Activated CD8-positive, alpha-beta memory T cell treated with anti-CD3 and anti-CD28 coated beads, Interleukin-2, amount 50 U/mL, for 24 hours (primary cell): ENCODE results near the gene ISG20.

Experiments
- DNase-seq: peaks from one replicate; pipeline ENCODE4 v3.0.0-alpha.2; 2020; ENCODE audit errors: extremely low read depth

ISG20 gene

GRCh38 chr15:88688394-88688933 lies 49.6 kb downstream of the ISG20 start:
- no peak for DNase-seq

- no peak for DNase-seq
Measured at GRCh38 chr15:88690331-88690730, 51.5 kb downstream of the ISG20 start.

GRCh38 chr15:88693191-88693590 lies 54.4 kb downstream of the ISG20 start:
- DNase-seq, result no peak

GRCh38 chr15:88695101-88695500 lies 56.3 kb downstream of the ISG20 start:
- no peak for DNase-seq

- no peak for DNase-seq
Measured at GRCh38 chr15:88695691-88696251, 57.0 kb downstream of the ISG20 start.

GRCh38 chr15:88696254-88696653 lies 57.4 kb downstream of the ISG20 start:
- DNase-seq, result no peak

GRCh38 chr15:88697276-88697675 lies 58.5 kb downstream of the ISG20 start:
- DNase-seq, result no peak

- no peak for DNase-seq
Measured at GRCh38 chr15:88699861-88700260, 61.0 kb downstream of the ISG20 start.

GRCh38 chr15:88700716-88701115 lies 61.9 kb downstream of the ISG20 start:
- no peak for DNase-seq

GRCh38 chr15:88701561-88702095 lies 62.8 kb downstream of the ISG20 start:
- no peak for DNase-seq

GRCh38 chr15:88702983-88703382 lies 64.2 kb downstream of the ISG20 start:
- no peak for DNase-seq

- DNase-seq, result no peak
Measured at GRCh38 chr15:88703533-88703932, 64.7 kb downstream of the ISG20 start.

GRCh38 chr15:88704791-88705768 lies 66.3 kb downstream of the ISG20 start:
- no peak for DNase-seq

- DNase-seq, result no peak
Measured at GRCh38 chr15:88705769-88706165, 67.0 kb downstream of the ISG20 start.
